Activated CD4-positive, alpha-beta T cell treated with anti-CD3 and anti-CD28 coated beads, Interleukin-2, amount 10 ng/mL, durations not matched to agents 24 days and 14 days (primary cell): Measurements from ENCODE around the gene NUP62. TPM values are rescaled to one million over a fixed set of nuclear protein-coding genes. Genes with fewer than 3 reads are reported as not detected.

Source experiments
- DNase-seq: peaks from one replicate; pipeline ENCODE4 v3.0.0; 2022
- H3K27ac Mint-ChIP-seq: one replicate; pipeline ENCODE4 v1.8.0; 2022; ENCODE audit warnings: mild to moderate bottlenecking, mixed read lengths
- H3K27me3 Mint-ChIP-seq: one replicate; pipeline ENCODE4 v1.8.0; 2022; ENCODE audit warnings: mixed read lengths
- H3K36me3 Mint-ChIP-seq: one replicate; pipeline ENCODE4 v1.8.0; 2022; ENCODE audit warnings: low read depth, mild to moderate bottlenecking, mixed read lengths
- H3K4me1 Mint-ChIP-seq: one replicate; pipeline ENCODE4 v1.8.0; 2021; ENCODE audit warnings: mixed read lengths
- H3K4me3 Mint-ChIP-seq: one replicate; pipeline ENCODE4 v1.8.0; 2022; ENCODE audit warnings: mild to moderate bottlenecking, moderate library complexity, mixed read lengths
- H3K9me3 Mint-ChIP-seq: one replicate; pipeline ENCODE4 v1.8.0; 2021; ENCODE audit warnings: mixed read lengths
- intact Hi-C: fragments of 100-400 bp; cut with micrococcal nuclease; formaldehyde crosslinking; loops from one replicate; pipeline ENCODE4 v1.15.1; 2023
- total RNA-seq: library from RNA; stranded (reverse); gene quantifications from 2 replicates; pipeline ENCODE4 v1.2.3, GENCODE V29; 2022

NUP62 gene
- total RNA-seq, 1 donor from 2014 or later = 217 TPM

- H3K4me1 Mint-ChIP-seq = peaks cover 25% of the 10 kb centered on the region
- intact Hi-C loops = no loop called here
- no peaks in the 10 kb centered on the region for H3K27me3 Mint-ChIP-seq
- H3K27ac Mint-ChIP-seq = no peak overlapping the region
- no peaks in the 10 kb centered on the region for H3K9me3 Mint-ChIP-seq
- no peak overlapping the region for H3K4me3 Mint-ChIP-seq
- peaks cover 44% of the 10 kb centered on the region for H3K36me3 Mint-ChIP-seq
- DNase-seq = no peak
Observed at GRCh38 chr19:49863254-49863934, 65.9 kb downstream of the NUP62 start.

GRCh38 chr19:49862391-49863253 is 66.7 kb downstream of the NUP62 start:
- Mint-ChIP-seq H3K27ac (no peak overlapping the region), H3K27me3 (no peaks in the 10 kb centered on the region), H3K36me3 (peaks cover 47% of the 10 kb centered on the region), H3K4me1 (peaks cover 19% of the 10 kb centered on the region), H3K4me3 (no peak overlapping the region), H3K9me3 (no peaks in the 10 kb centered on the region)
- intact Hi-C loops = no loop called here
- no peak for DNase-seq

- H3K27me3 Mint-ChIP-seq = no peaks in the 10 kb centered on the region
- H3K36me3 Mint-ChIP-seq = peaks cover 42% of the 10 kb centered on the region
- no peaks in the 10 kb centered on the region for H3K9me3 Mint-ChIP-seq
- H3K4me3 Mint-ChIP-seq = no peak overlapping the region
- peaks cover 15% of the 10 kb centered on the region for H3K4me1 Mint-ChIP-seq
- H3K27ac Mint-ChIP-seq = no peak overlapping the region
- no peak for DNase-seq
- intact Hi-C loops = no loop called here
Observed at GRCh38 chr19:49861541-49862378, 67.5 kb downstream of the NUP62 start.

DNA sequence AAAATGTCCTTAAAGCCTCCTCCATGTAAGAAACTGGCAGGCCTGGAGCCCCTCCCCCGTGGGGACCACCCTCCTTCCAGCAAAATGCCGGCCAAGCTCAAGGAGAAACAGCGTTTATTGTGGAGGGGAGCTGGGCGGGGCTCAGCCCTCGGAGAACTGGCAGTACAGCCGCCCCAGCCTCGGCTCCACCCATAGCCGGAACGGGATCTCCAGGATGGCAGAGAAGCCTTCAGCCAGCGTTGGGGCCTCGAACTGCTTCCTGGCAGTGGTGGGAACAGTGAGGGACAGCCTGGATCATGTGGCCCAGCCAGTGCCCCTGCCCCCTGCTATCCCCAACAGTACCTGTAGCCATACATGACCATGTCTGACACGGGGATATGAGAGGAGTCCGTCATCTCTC is 68.2 kb downstream of the NUP62 start:
- Mint-ChIP-seq H3K4me3 (no peak overlapping the region), H3K27me3 (no peaks in the 10 kb centered on the region), H3K4me1 (peaks cover 10% of the 10 kb centered on the region), H3K9me3 (no peaks in the 10 kb centered on the region), H3K36me3 (peaks cover 39% of the 10 kb centered on the region), H3K27ac (no peak overlapping the region)
- intact Hi-C loops = no loop called here
- DNase-seq = no peak

GRCh38 chr19:49860336-49861102 is 68.8 kb downstream of the NUP62 start:
- intact Hi-C loops = no loop called here
- Mint-ChIP-seq H3K4me3 (no peak overlapping the region), H3K27me3 (no peaks in the 10 kb centered on the region), H3K4me1 (peaks cover 6% of the 10 kb centered on the region), H3K36me3 (peaks cover 36% of the 10 kb centered on the region), H3K27ac (no peak overlapping the region), H3K9me3 (no peaks in the 10 kb centered on the region)
- no peak for DNase-seq

- H3K4me1 Mint-ChIP-seq = peaks cover 2% of the 10 kb centered on the region
- no peak for DNase-seq
- H3K4me3 Mint-ChIP-seq = no peak overlapping the region
- no peaks in the 10 kb centered on the region for H3K27me3 Mint-ChIP-seq
- H3K36me3 Mint-ChIP-seq = peaks cover 31% of the 10 kb centered on the region
- intact Hi-C loops = no loop called here
- no peak overlapping the region for H3K27ac Mint-ChIP-seq
- no peaks in the 10 kb centered on the region for H3K9me3 Mint-ChIP-seq
Observed at GRCh38 chr19:49859682-49860335, 69.5 kb downstream of the NUP62 start.

DNA sequence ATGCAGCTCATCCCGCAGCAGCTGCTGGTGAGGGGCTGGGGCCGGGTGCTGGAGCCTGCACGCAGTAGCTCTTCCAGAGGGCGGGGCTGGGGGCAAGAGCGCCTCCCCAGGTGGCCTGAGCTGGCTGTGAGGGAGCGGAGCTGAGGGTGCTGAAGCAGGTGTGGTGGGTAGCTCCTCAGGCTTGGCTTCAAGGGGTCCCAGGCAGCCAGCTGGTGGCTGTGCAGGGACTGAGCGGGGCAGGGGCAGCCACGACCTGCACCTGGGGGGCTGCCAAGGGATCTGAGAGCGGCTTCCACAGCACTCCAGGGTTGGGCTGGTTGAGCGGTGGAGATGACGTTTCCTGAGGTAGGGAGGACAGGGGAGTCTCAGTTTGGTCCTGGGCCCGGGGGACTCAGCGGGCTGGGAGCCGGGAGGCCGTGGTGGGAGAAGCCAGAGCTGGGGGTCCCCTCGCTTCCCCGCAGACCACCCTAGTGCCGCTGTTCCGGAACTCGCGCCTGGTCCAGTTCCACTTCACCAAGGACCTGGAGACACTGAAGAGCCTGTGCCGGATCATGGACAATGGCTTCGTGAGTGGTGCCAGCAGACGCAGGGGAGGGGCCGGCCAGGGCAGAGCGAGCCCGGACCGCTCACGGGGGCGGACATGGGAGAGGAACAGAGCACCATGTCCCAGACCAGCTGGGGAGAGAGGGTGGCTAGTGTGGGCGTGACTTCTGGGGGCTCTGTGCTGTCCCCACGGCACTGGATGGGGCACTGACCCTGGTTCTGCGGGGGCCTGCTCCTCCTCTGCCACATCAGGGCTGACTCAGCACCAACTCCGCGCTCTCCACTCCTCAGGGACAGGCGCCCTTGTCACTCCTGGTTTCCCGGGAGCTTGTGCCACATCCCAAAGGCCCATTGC is 71.0 kb downstream of the NUP62 start:
- no peak overlapping the region for H3K27ac Mint-ChIP-seq
- intact Hi-C loops = no loop called here
- H3K4me1 Mint-ChIP-seq = peaks cover 2% of the 10 kb centered on the region
- H3K4me3 Mint-ChIP-seq = no peak overlapping the region
- H3K27me3 Mint-ChIP-seq = no peaks in the 10 kb centered on the region
- no peaks in the 10 kb centered on the region for H3K9me3 Mint-ChIP-seq
- H3K36me3 Mint-ChIP-seq = peaks cover 21% of the 10 kb centered on the region
- DNase-seq = no peak

GRCh38 chr19:49857838-49858087 is 71.5 kb downstream of the NUP62 start:
- no peaks in the 10 kb centered on the region for H3K9me3 Mint-ChIP-seq
- H3K36me3 Mint-ChIP-seq = peaks cover 19% of the 10 kb centered on the region
- intact Hi-C loops = no loop called here
- H3K4me3 Mint-ChIP-seq = no peak overlapping the region
- no peaks in the 10 kb centered on the region for H3K27me3 Mint-ChIP-seq
- DNase-seq = no peak
- H3K4me1 Mint-ChIP-seq = peaks cover 7% of the 10 kb centered on the region
- H3K27ac Mint-ChIP-seq = no peak overlapping the region

DNA sequence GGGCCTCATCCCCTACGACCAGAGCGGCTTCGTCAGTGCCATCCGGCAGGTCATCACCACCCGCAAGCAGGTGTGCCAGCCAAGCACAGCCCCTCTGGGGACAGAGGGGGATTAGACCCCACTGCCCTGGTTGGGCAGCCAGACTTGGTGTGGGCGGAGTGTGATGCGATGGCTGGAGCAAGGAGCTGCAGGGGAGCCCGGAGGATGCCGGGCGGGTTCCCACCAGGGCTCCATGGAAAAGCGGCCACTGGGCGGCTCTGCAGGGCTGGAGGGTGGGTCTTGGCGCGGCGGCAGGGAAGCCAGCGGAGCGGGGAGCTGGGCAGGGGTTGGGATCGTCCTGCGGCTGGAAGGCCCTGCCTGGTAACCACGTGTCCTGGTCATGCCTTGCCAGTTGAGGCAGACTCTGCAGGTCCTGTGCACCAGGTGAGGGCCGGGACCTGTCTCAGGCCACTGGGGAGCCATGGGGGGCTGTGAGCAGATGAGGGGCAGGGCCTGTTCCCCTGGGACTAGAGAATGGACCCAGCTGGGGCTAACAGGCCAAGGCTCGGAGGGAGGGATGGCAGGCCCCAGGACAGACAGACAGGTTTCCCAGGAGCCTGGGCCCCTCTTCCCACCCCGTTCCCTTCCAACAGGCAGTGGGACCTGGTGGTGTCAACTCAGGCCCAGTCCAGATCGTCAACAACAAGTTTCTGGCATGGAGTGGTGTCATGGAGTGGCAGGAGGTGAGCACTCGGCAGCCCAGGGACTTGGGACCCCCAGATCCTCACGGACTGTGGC is 72.1 kb downstream of the NUP62 start:
- intact Hi-C loops = no loop called here
- peaks cover 24% of the 10 kb centered on the region for H3K36me3 Mint-ChIP-seq
- H3K9me3 Mint-ChIP-seq = no peaks in the 10 kb centered on the region
- no peak overlapping the region for H3K27ac Mint-ChIP-seq
- H3K4me3 Mint-ChIP-seq = no peak overlapping the region
- H3K27me3 Mint-ChIP-seq = no peaks in the 10 kb centered on the region
- H3K4me1 Mint-ChIP-seq = peaks cover 12% of the 10 kb centered on the region
- DNase-seq = no peak
